Erythroblast (primary cell): ENCODE data around the gene ZFP36L1.

Experiments
- GATA1 ChIP-seq: IDR thresholded peaks from 2 replicates; pipeline ENCODE4 v1.6.1; 2011; ENCODE audit warnings: low read depth, mild to moderate bottlenecking, control low read depth, low read length, moderate library complexity
- POLR2A ChIP-seq: IDR thresholded peaks from 2 replicates; pipeline ENCODE4 v1.6.1; 2011; ENCODE audit warnings: mild to moderate bottlenecking, low read length

- TF ChIP-seq POLR2A: peak; percentile 40
- TF ChIP-seq GATA1: no peak
Measured at GRCh38 chr14:68787092-68787992, 5.5 kb downstream of the ZFP36L1 start.
